ENCODE measurements around the gene NKX1-1. TPM values are rescaled to one million over a fixed set of nuclear protein-coding genes. Genes with fewer than 3 reads are reported as not detected.

The NKX1-1 gene
- total and polyA plus RNA-seq, 9 of the 15 experiments (the other 6 are each of a cell fraction or from before 2014, with no cell fraction given): not detected

- TF ChIP-seq PBX2 (CRISPR knock-in tag; IDR thresholded peaks at IDR 0.05; ENCODE audit: low read depth) (no peak), PBX2 (tag; conservative IDR thresholded peaks at IDR 0.05; ENCODE audit: low read depth) (no peak)
These were observed 26.4 kb downstream of the NKX1-1 start (continued) for GRCh38 chr4:1379801-1380331.

GRCh38 chr4:1379351-1379781 is 26.9 kb downstream of the NKX1-1 start:
- ChIA-PET POLR2A (no interaction called here), CTCF (ENCODE audit: low intra/inter-chr PET ratio) (no interaction called here)
- no peak for ATAC-seq
- in situ Hi-C loops (cut with MboI): no loop called here
- no peak overlapping the region; a peak in 1 of 4 replicates for H3K9ac ChIP-seq (ENCODE audit: insufficient read depth in 1 of 2, low read depth in 2 of 2, low read length in 2 of 2)
- H3K9me1 ChIP-seq (ENCODE audit: control insufficient read depth, insufficient read depth, low read length): no peaks in the 10 kb centered on the region
- 0 out of 2 replicates have a peak, but pooled peaks have one; percentile 32 for TF ChIP-seq ESRRA (IDR thresholded peaks at IDR 0.05; ENCODE audit: borderline replicate concordance, low read depth)
- TF ChIP-seq SMAD1 (IDR thresholded peaks at IDR 0.05; ENCODE audit: low read depth, low read length, partially characterized antibody): no peak
- TF ChIP-seq POLR2G (IDR thresholded peaks at IDR 0.05; ENCODE audit: low read depth, low read length): 0 out of 2 replicates have a peak, but pooled peaks have one; percentile 28
- H3K27me3 ChIP-seq (ENCODE audit: control insufficient read depth in 2 of 2, insufficient read depth in 2 of 2, low read length in 2 of 2): no peaks in the 10 kb centered on the region
- WGBS (ENCODE audit: insufficient coverage, low coverage, missing lambda C conversion rate): 77% methylated on average over 14 of the region's 27 CpGs
- H3K27ac ChIP-seq (ENCODE audit: extremely low read depth, low read depth, low read length): no peak overlapping the region
- H3K36me3 ChIP-seq (ENCODE audit: control insufficient read depth, insufficient read depth, low read length): no peaks in the 10 kb centered on the region
- H2AFZ ChIP-seq (ENCODE audit: low read depth, low read length): no peak overlapping the region
- peaks cover 0 to 21% of the 10 kb centered on the region in 2 experiments; a peak in 2 of 5 replicates for H3K4me1 ChIP-seq (replicated peaks in 1 of 2; ENCODE audit: control insufficient read depth in 2 of 2, insufficient read depth in 2 of 2, low read length in 2 of 2)
- no peak for FAIRE-seq
- intact Hi-C loops (cut with micrococcal nuclease): no loop called here
- no peak overlapping the region for H3K4me2 ChIP-seq (ENCODE audit: insufficient read depth, low read length)
- no peaks in the 10 kb centered on the region for H3K79me2 ChIP-seq (ENCODE audit: control insufficient read depth, insufficient read depth, low read length)
- BruUV-seq (replicated peaks): no TSS peak
- DNase-seq (ENCODE audit: extremely low read depth in 1 of 4, low spot score in 3 of 4): no peak
- H3K4me3 ChIP-seq: no peak overlapping the region
- no peaks in the 10 kb centered on the region for H3K9me3 ChIP-seq (replicated peaks; ENCODE audit: control insufficient read depth, insufficient read depth, low read depth, low read length)
- no peaks in the 10 kb centered on the region for H4K20me1 ChIP-seq (replicated peaks; ENCODE audit: control insufficient read depth, insufficient read depth, low read length)

All from K562 (cell line).